ENCODE measurements around the gene TRPM2. TPM values are rescaled to one million over a fixed set of nuclear protein-coding genes. Genes with fewer than 3 reads are reported as not detected.

TRPM2 gene
- total RNA-seq, 1 experiment from 2014 or later: 0.26 TPM

- ATAC-seq (no peak), DNase-seq (ENCODE audit: low read depth, low spot score) (no peak)
- Histone ChIP-seq H3K9me3 (ENCODE audit: control insufficient read depth, insufficient read depth, low read depth, low read length) (no peaks in the 10 kb centered on the region), H3K27me3 (ENCODE audit: control insufficient read depth, insufficient read depth, low read length) (no peaks in the 10 kb centered on the region), H3K36me3 (ENCODE audit: control insufficient read depth, insufficient read depth, low read length) (no peaks in the 10 kb centered on the region), H3K4me1 (ENCODE audit: control insufficient read depth, insufficient read depth, low read length) (no peaks in the 10 kb centered on the region), H3K4me3 (ENCODE audit: low read depth in 2 of 2, low read length in 2 of 2) (no peak overlapping the region), H3K27ac (ENCODE audit: low read length) (no peak overlapping the region)
- intact Hi-C loops (cut with micrococcal nuclease; ENCODE audit: unreplicated experiment): no loop called here
- ChIA-PET CTCF (no interaction called here), POLR2A (no interaction called here)
- TF ChIP-seq POLR2AphosphoS5 (IDR thresholded peaks at IDR 0.05; ENCODE audit: low read depth, low read length): no peak
- no peak for TF ChIP-seq CTCF (IDR thresholded peaks at IDR 0.05)
- TF ChIP-seq SIN3A (IDR thresholded peaks at IDR 0.05; ENCODE audit: borderline replicate concordance, insufficient read depth, low read depth, low read length): no peak
- TF ChIP-seq TCF7L2 (IDR thresholded peaks at IDR 0.05; ENCODE audit: low read depth, low read length): no peak
- TF ChIP-seq REST (IDR thresholded peaks at IDR 0.05; ENCODE audit: insufficient read depth in 1 of 2, low read depth in 2 of 2, low read length in 1 of 2): no peak
- in situ Hi-C loops (cut with HindIII; ENCODE audit: low pct_unique_long_range_greater_than_20kb, low sequenced_read_pairs): no loop called here
- BruUV-seq (replicated peaks): no TSS peak
These were observed 105.7 kb downstream of the TRPM2 start for GRCh38 chr21:44458971-44459711.

GRCh38 chr21:44459712-44460440, 106.5 kb downstream of the TRPM2 start:
- no peaks in the 10 kb centered on the region for H3K36me3 ChIP-seq (ENCODE audit: control insufficient read depth, insufficient read depth, low read length)
- TF ChIP-seq SIN3A (IDR thresholded peaks at IDR 0.05; ENCODE audit: borderline replicate concordance, insufficient read depth, low read depth, low read length): no peak
- TF ChIP-seq CTCF (IDR thresholded peaks at IDR 0.05): no peak
- TF ChIP-seq POLR2AphosphoS5 (IDR thresholded peaks at IDR 0.05; ENCODE audit: low read depth, low read length): no peak
- no peaks in the 10 kb centered on the region for H3K9me3 ChIP-seq (ENCODE audit: control insufficient read depth, insufficient read depth, low read depth, low read length)
- CTCF ChIA-PET: interaction anchor here (0.6 kb wide), 1 partner anchor 330 kb away, joined by 4 read pairs; no protein-coding TSS in a partner anchor
- intact Hi-C loops (cut with micrococcal nuclease; ENCODE audit: unreplicated experiment) (no loop called here), in situ Hi-C loops (cut with HindIII; ENCODE audit: low pct_unique_long_range_greater_than_20kb, low sequenced_read_pairs) (no loop called here)
- no peaks in the 10 kb centered on the region for H3K4me1 ChIP-seq (ENCODE audit: control insufficient read depth, insufficient read depth, low read length)
- no peaks in the 10 kb centered on the region for H3K27me3 ChIP-seq (ENCODE audit: control insufficient read depth, insufficient read depth, low read length)
- H3K27ac ChIP-seq (ENCODE audit: low read length): no peak overlapping the region
- DNase-seq (ENCODE audit: low read depth, low spot score) (no peak), ATAC-seq (no peak)
- POLR2A ChIA-PET: no interaction called here
- H3K4me3 ChIP-seq (ENCODE audit: low read depth in 2 of 2, low read length in 2 of 2): no peak overlapping the region
- BruUV-seq (replicated peaks): no TSS peak
